Lower leg skin (tissue), 3 donors: ENCODE data around the gene NPAS2.

Experiments
- CTCF ChIP-seq, 3 donors: fragments of 450-650 bp; IDR thresholded peaks; one replicate each; pipeline ENCODE4 v1.5.1; 2016; ENCODE audit warnings: antibody characterized with exemption in 3 of 3, mild to moderate bottlenecking in 3 of 3, moderate library complexity in 2 of 3
- POLR2A ChIP-seq, 2 donors: fragments of 450-650 bp; IDR thresholded peaks; one replicate each; pipeline ENCODE4 v1.6.1; 2016 to 2017; ENCODE audit warnings: antibody characterized with exemption in 2 of 2, mild to moderate bottlenecking in 1 of 2, moderate library complexity in 1 of 2

- TF ChIP-seq CTCF (IDR thresholded peaks at IDR 0.05), result no peak
- no peak for TF ChIP-seq POLR2A (IDR thresholded peaks at IDR 0.05)
These were observed 104.8 kb downstream of the NPAS2 start for GRCh38 chr2:100924520-100925451.
